Measurements from ENCODE around the gene PLCB4. TPM values are rescaled to one million over a fixed set of nuclear protein-coding genes. Genes with fewer than 3 reads are reported as not detected.

PLCB4 gene
- total RNA-seq, 1 donor from 2014 or later = 6.6 TPM

DNA sequence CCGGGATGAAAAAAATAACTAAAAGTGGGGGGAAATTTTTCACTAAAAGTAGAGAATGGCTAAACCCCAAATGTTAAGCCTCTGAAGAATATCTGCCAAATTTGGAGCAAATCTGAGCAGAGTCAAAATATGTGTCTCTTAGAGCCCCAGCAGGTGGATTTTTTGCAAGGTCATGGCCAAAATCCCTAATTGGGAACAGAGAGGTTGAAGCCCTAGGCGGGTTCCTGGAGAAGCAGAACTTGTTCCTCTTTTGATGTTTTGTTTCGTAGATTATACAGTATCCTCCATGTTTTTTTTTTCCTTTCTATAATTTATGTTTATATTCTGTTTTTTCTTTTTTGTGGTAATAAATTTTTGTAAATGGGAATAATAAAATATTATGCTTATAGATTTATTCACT lies 94.4 kb downstream of the PLCB4 start:
- no peak overlapping the region for H3K4me3 ChIP-seq
- H3K4me1 ChIP-seq = peaks cover 8% of the 10 kb centered on the region
- no peaks in the 10 kb centered on the region for H3K9me3 ChIP-seq
- DNase-seq (no peak), ATAC-seq (no peak)
- H3K27ac ChIP-seq = no peak overlapping the region
- H3K36me3 ChIP-seq = no peaks in the 10 kb centered on the region
- no peaks in the 10 kb centered on the region for H3K27me3 ChIP-seq (ENCODE audit: low read depth)
- intact Hi-C loops (cut with DNase I) = no loop called here
- TF ChIP-seq, protein P1, sequence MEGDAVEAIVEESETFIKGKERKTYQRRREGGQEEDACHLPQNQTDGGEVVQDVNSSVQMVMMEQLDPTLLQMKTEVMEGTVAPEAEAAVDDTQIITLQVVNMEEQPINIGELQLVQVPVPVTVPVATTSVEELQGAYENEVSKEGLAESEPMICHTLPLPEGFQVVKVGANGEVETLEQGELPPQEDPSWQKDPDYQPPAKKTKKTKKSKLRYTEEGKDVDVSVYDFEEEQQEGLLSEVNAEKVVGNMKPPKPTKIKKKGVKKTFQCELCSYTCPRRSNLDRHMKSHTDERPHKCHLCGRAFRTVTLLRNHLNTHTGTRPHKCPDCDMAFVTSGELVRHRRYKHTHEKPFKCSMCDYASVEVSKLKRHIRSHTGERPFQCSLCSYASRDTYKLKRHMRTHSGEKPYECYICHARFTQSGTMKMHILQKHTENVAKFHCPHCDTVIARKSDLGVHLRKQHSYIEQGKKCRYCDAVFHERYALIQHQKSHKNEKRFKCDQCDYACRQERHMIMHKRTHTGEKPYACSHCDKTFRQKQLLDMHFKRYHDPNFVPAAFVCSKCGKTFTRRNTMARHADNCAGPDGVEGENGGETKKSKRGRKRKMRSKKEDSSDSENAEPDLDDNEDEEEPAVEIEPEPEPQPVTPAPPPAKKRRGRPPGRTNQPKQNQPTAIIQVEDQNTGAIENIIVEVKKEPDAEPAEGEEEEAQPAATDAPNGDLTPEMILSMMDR (IDR thresholded peaks at IDR 0.05) = no peak

DNA sequence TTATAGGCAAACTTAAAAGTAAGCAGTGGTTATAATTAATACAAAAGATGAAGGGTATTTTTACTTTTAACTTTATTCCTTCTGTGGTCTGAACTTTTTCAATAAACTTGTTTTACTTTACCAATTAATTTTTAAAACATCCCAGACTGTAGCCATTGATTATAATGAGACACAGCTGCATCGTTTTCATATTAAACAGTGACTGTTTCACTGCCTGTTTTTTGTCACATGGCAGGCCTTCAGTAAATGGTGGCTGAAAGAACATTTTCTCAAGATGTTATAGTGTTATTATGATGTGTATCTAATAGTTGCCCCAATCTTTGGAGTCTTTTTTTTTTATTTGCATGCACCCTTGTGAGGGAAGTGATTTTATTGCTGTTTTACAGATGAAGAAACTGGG lies 95.1 kb downstream of the PLCB4 start:
- DNase-seq = no peak
- intact Hi-C loops (cut with DNase I) = no loop called here
- no peak overlapping the region for H3K27ac ChIP-seq
- no peak for ATAC-seq
- no peaks in the 10 kb centered on the region for H3K36me3 ChIP-seq
- H3K4me3 ChIP-seq = no peak overlapping the region
- TF ChIP-seq, protein P1 (IDR thresholded peaks at IDR 0.05) = no peak
- H3K27me3 ChIP-seq (ENCODE audit: low read depth) = no peaks in the 10 kb centered on the region
- no peaks in the 10 kb centered on the region for H3K9me3 ChIP-seq
- H3K4me1 ChIP-seq = peaks cover 8% of the 10 kb centered on the region

DNA sequence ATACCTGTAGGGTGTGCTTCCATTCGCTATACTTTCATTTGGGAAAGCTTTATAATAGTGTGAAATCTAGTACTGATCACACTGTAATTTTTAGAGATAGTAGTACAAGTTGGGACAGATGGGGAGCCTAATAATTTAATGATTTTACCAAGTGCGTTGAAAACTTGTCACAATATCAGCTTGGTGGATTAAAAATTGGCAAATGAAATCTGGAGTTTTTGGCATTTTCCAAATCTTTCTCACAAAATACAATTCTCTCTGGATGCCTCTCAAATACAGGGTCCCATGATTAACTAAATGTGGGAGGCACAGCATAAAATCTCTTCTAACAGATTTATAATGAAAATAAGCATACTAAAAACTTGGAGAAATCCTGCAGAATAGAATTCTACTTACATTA lies 96.4 kb downstream of the PLCB4 start:
- Histone ChIP-seq H3K27me3 (ENCODE audit: low read depth) (no peaks in the 10 kb centered on the region), H3K27ac (no peak overlapping the region), H3K9me3 (no peaks in the 10 kb centered on the region), H3K4me3 (no peak overlapping the region), H3K36me3 (no peaks in the 10 kb centered on the region), H3K4me1 (peaks cover 6% of the 10 kb centered on the region)
- ATAC-seq (no peak), DNase-seq (no peak)
- intact Hi-C loops (cut with DNase I) = no loop called here
- TF ChIP-seq, protein P1 (IDR thresholded peaks at IDR 0.05) = no peak

DNA sequence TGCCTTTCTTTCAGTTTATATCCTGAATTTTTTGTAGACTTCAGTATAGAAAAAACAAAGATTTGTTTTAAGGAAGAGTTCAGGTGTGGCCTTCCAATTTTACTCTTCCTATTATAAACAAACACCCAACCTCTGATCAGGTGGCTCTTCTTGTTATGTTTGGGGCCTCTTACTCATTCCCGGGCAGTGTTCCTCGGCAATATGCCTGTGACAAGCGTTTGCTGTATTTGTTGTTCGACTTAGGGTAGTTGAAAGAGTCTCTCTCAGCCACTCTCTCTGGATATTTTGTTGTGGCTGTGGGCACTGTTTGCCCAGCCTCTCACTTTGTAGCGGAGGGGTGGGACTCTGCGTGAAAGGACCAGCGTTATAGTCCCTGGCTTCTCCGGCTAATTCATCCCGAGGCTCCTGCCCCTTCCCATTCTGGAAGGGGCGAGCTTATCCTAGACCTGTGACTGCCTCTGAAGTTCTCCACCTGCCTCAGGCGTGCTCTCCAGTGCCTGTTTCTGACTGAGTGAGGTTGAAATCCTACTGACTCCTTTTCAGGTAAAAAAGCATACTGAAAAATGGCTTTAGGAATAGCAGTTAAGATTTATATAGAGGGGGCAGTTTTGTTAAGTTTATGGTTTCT lies 97.4 kb downstream of the PLCB4 start:
- Histone ChIP-seq H3K27me3 (ENCODE audit: low read depth) (no peaks in the 10 kb centered on the region), H3K4me3 (no peak overlapping the region), H3K36me3 (no peaks in the 10 kb centered on the region), H3K4me1 (no peaks in the 10 kb centered on the region), H3K9me3 (no peaks in the 10 kb centered on the region), H3K27ac (no peak overlapping the region)
- ATAC-seq = no peak
- TF ChIP-seq, protein P1 (IDR thresholded peaks at IDR 0.05) = no peak
- intact Hi-C loops (cut with DNase I) = no loop called here
- no peak for DNase-seq

DNA sequence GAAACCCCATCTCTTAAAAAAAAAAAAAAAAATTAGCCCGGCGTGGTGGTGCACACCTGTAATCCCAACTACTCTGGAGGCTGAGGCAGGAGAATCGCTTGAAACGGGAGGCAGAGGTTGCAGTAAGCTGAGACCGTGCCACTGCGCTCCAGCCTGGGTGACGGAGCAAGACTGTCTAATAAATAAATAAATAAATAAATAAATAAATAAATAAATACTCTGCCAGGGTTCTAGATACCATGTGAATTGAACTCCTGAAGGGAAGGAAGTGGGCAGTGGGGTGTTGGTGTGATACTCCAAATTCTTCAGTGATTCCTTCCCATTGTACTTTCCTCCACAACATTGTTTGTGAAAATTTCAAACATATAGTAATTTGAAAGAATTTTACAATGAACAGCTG lies 100.5 kb downstream of the PLCB4 start:
- H3K4me3 ChIP-seq = no peak overlapping the region
- no peak overlapping the region for H3K27ac ChIP-seq
- intact Hi-C loops (cut with DNase I) = no loop called here
- no peak for ATAC-seq
- peaks cover 14% of the 10 kb centered on the region for H3K4me1 ChIP-seq
- TF ChIP-seq, protein P1 (IDR thresholded peaks at IDR 0.05) = no peak
- no peaks in the 10 kb centered on the region for H3K36me3 ChIP-seq
- no peak for DNase-seq
- no peaks in the 10 kb centered on the region for H3K9me3 ChIP-seq
- no peaks in the 10 kb centered on the region for H3K27me3 ChIP-seq (ENCODE audit: low read depth)

Measured in lower lobe of right lung (tissue), 2 donors.